Keratinocyte (primary cell): ENCODE measurements around the gene SMIM30. TPM values are rescaled to one million over a fixed set of nuclear protein-coding genes. Genes with fewer than 3 reads are reported as not detected.
"Not testable (repeated sequence)": the region's sequence is repeated elsewhere in the genome, so short reads cannot be mapped to it uniquely, and the experiment has no call there.

Experiments
- DNase-seq: peaks from one replicate; pipeline ENCODE4 v3.0.0-alpha.2; 2011; ENCODE audit warnings: low read depth, missing footprints, low spot score
- FAIRE-seq: peaks from 2 replicates; lab custom pipeline; 2011; peaks lifted over from hg19 to GRCh38; lab: Jason Lieb, UNC
- H2AFZ ChIP-seq: 2 replicates; pipeline ENCODE4 v1.6.0; 2012; ENCODE audit warnings: low read length, control low read depth, inconsistent platforms; ENCODE audit not compliant: control insufficient read depth
- H3K27ac ChIP-seq: 2 replicates; pipeline ENCODE4 v1.5.1; 2011; ENCODE audit warnings: low read length; ENCODE audit not compliant: control insufficient read depth, insufficient read depth
- H3K27me3 ChIP-seq: 3 replicates; pipeline ENCODE4 v1.6.0; 2011; ENCODE audit warnings: low read length; ENCODE audit not compliant: control insufficient read depth, insufficient read depth; ENCODE audit errors: extremely low read depth
- H3K36me3 ChIP-seq, 2 experiments: 2 replicates in 1 of 2; 3 replicates in 1 of 2; pipeline ENCODE4 v1.5.1; 2011; ENCODE audit warnings: low read length in 2 of 2, mild to moderate bottlenecking in 1 of 2; ENCODE audit not compliant: control insufficient read depth in 2 of 2, insufficient read depth in 2 of 2; ENCODE audit errors: extremely low read depth in 1 of 2
- H3K4me1 ChIP-seq: 3 replicates; pipeline ENCODE4 v1.5.1; 2011; ENCODE audit warnings: low read length; ENCODE audit not compliant: control insufficient read depth, insufficient read depth; ENCODE audit errors: extremely low read depth
- H3K4me2 ChIP-seq: 3 replicates; pipeline ENCODE4 v1.6.0; 2011; ENCODE audit warnings: low read depth, low read length; ENCODE audit not compliant: control insufficient read depth, insufficient read depth; ENCODE audit errors: extremely low read depth
- H3K4me3 ChIP-seq, 3 experiments: fragments of 200-600 bp in 1 of 3; sonication (generic) in 1 of 3; 2 replicates in 2 of 3; 3 replicates in 1 of 3; pipeline ENCODE4 v1.5.1; 2011 to 2016; ENCODE audit warnings: low read length in 3 of 3, mild to moderate bottlenecking in 3 of 3, control low read depth in 2 of 3, inconsistent platforms in 1 of 3, low read depth in 1 of 3, mixed read lengths in 1 of 3, mixed run types in 1 of 3, moderate library complexity in 1 of 3; ENCODE audit not compliant: control insufficient read depth in 2 of 3, insufficient read depth in 2 of 3; ENCODE audit errors: extremely low read depth in 1 of 3
- H3K79me2 ChIP-seq: 2 replicates; pipeline ENCODE4 v1.6.0; 2012; ENCODE audit warnings: low read length; ENCODE audit not compliant: control insufficient read depth, insufficient read depth
- H3K9ac ChIP-seq: 3 replicates; pipeline ENCODE4 v1.6.0; 2011; ENCODE audit warnings: low read length; ENCODE audit not compliant: control insufficient read depth, insufficient read depth; ENCODE audit errors: extremely low read depth
- H3K9me1 ChIP-seq: 3 replicates; pipeline ENCODE4 v1.6.0; 2011; ENCODE audit warnings: low read length; ENCODE audit not compliant: control insufficient read depth, insufficient read depth; ENCODE audit errors: extremely low read depth
- H3K9me3 ChIP-seq: 2 replicates; pipeline ENCODE4 v1.5.1; 2012; ENCODE audit warnings: low read depth, low read length; ENCODE audit not compliant: control insufficient read depth
- H4K20me1 ChIP-seq: 3 replicates; pipeline ENCODE4 v1.6.0; 2011; ENCODE audit warnings: low read length; ENCODE audit not compliant: control insufficient read depth, insufficient read depth; ENCODE audit errors: extremely low read depth
- EZH2 ChIP-seq: IDR thresholded peaks from one replicate; pipeline ENCODE4 v1.6.1; 2012; ENCODE audit warnings: inconsistent platforms, mild to moderate bottlenecking, low read length, moderate library complexity
- dilution Hi-C: fragments of 300-500 bp; cut with MboI; formaldehyde crosslinking; loops from one replicate; pipeline ENCODE4 v1.7.0; 2020; ENCODE audit warnings: low sequenced_read_pairs; ENCODE audit not compliant: extremely low pct_ligation_motif_present
- polyA plus RNA-seq, 5 experiments: library from polyadenylated mRNA; depleted of rRNA in 3 of 5; stranded (reverse) in 3 of 5; stranded (forward) in 1 of 5; unstranded in 1 of 5; fragments of >200 nt; gene quantifications; 1 replicate in 1 of 5; 2 replicates in 3 of 5; 3 replicates in 1 of 5; pipeline versions ENCODE4 v1.2.1 to v1.2.3, GENCODE V29; 2011 to 2012; ENCODE audit warnings: missing spikeins in 2 of 5, low read depth in 1 of 5, low replicate concordance in 1 of 5
- TF ChIP-seq, protein P1 (sequence below), 3 experiments: IDR thresholded peaks in 1 of 3; conservative IDR thresholded peaks in 1 of 3; optimal IDR thresholded peaks in 1 of 3; 2 replicates in 2 of 3; 3 replicates in 1 of 3; pipeline versions ENCODE3 to v1.5.1; 2011; ENCODE audit warnings: low read length in 3 of 3, mild to moderate bottlenecking in 3 of 3, moderate library complexity in 2 of 3, control low read depth in 1 of 3, inconsistent platforms in 1 of 3; ENCODE audit not compliant: insufficient read depth in 2 of 3; ENCODE audit errors: extremely low read depth in 1 of 3

SMIM30 gene
- polyA plus RNA-seq, 1 donor (not counting 4 experiments of a cell fraction or from before 2014, with no cell fraction given), result 94.5 TPM

DNA sequence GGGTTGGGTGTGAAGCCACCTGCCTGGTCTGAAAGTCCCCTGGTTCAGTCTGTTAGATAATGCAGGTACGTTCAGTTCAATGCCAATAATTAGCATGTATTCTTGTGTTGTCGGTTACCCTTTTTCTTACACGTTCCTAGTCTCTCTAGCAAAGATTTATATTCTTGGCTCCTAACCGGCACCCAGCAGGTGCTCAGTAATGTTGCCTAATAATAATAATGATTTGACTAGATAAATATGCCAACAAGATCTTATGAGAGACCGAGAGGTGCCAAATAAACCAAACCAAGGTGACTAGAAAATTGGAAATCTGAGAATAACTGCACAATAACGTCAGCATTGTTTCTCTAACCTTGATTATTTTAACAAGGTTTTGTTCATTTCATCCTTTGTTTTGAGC is 1.1 kb upstream of the SMIM30 start:
- Histone ChIP-seq H3K27ac (no peak overlapping the region), H3K9me3 (no peaks in the 10 kb centered on the region), H3K36me3 (no peaks in the 10 kb centered on the region), H3K79me2 (peaks cover 2% of the 10 kb centered on the region), H4K20me1 (no peaks in the 10 kb centered on the region), H3K4me3 (no peak overlapping the region), H3K9ac (no peak overlapping the region), H3K27me3 (no peaks in the 10 kb centered on the region), H3K9me1 (no peaks in the 10 kb centered on the region), H3K4me2 (no peak overlapping the region), H3K4me1 (peaks cover 11% of the 10 kb centered on the region), H2AFZ (peak overlapping the region; percentile 75)
- dilution Hi-C loops, result no loop called here
- FAIRE-seq (no peak), DNase-seq (no peak)
- TF ChIP-seq EZH2, result no peak
- TF ChIP-seq, protein P1, sequence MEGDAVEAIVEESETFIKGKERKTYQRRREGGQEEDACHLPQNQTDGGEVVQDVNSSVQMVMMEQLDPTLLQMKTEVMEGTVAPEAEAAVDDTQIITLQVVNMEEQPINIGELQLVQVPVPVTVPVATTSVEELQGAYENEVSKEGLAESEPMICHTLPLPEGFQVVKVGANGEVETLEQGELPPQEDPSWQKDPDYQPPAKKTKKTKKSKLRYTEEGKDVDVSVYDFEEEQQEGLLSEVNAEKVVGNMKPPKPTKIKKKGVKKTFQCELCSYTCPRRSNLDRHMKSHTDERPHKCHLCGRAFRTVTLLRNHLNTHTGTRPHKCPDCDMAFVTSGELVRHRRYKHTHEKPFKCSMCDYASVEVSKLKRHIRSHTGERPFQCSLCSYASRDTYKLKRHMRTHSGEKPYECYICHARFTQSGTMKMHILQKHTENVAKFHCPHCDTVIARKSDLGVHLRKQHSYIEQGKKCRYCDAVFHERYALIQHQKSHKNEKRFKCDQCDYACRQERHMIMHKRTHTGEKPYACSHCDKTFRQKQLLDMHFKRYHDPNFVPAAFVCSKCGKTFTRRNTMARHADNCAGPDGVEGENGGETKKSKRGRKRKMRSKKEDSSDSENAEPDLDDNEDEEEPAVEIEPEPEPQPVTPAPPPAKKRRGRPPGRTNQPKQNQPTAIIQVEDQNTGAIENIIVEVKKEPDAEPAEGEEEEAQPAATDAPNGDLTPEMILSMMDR (optimal IDR thresholded peaks at IDR 0.05 in 1 of 3, IDR thresholded peaks at IDR 0.05 in 1 of 3, conservative IDR thresholded peaks at IDR 0.05 in 1 of 3; ENCODE audit: extremely low read depth in 1 of 3, insufficient read depth in 2 of 3, low read length in 3 of 3), result no peak

DNA sequence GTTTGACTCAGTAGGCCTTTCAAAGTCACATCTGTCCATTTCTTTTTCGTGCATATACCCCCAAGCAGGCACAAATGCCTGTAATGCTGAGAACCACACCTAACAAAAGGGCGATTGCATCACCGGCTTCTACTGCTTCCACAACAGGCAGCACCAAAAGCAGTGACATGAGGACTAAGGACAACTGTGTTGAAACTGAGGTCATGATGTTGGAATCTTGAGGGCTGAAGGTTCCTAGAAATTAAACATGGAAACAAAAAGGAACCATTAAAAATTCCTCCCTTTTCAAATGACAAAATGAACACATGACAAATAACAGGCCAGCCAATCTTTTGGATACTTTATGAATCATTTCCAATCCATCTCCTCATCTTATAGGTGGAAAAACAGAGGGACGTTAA is 980 bp downstream of the SMIM30 start:
- H3K36me3 ChIP-seq, H4K20me1 ChIP-seq, H3K9me3 ChIP-seq, H3K27me3 ChIP-seq, dilution Hi-C loops, H3K9me1 ChIP-seq, DNase-seq, H3K79me2 ChIP-seq: not testable (repeated sequence)
- peak overlapping the region; percentile 83 for H3K27ac ChIP-seq
- peak overlapping the region; percentile 60 to 92 (median 90) for H3K4me3 ChIP-seq
- H3K4me2 ChIP-seq, result peak overlapping the region; percentile 79
- peak overlapping the region; percentile 77 for H3K9ac ChIP-seq
- peak overlapping the region; percentile 10 for H2AFZ ChIP-seq
- H3K4me1 ChIP-seq, result peaks cover 11% of the 10 kb centered on the region
- peak; percentile 20 for FAIRE-seq

DNA sequence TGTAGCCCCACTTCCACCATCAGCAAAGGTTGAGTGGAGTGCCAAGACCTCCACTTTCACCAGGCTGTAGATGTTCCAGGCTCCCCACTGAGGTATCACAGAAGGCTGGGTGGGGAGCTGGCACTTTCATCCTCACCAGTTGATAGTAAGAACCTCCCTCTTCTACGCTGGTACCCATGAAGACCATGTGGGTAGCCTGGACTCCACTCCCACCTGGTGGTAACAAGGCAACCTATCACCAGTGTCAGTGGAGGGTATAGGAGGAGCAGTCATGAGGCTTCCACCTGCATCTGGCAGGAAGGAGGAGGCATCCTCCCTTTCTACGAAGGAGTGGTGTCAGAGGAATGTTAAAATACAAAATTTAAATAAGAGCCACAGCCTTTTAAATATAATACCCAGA is 4.4 kb downstream of the SMIM30 start:
- no peaks in the 10 kb centered on the region for H3K9me1 ChIP-seq
- no peak for FAIRE-seq

More for the DNA sequence above, 4.4 kb downstream of the SMIM30 start:
- no peak overlapping the region for H3K4me3 ChIP-seq
- H3K79me2 ChIP-seq, result peaks cover 2% of the 10 kb centered on the region
- dilution Hi-C loops, result no loop called here
- no peak overlapping the region for H3K4me2 ChIP-seq
- no peak overlapping the region for H3K9ac ChIP-seq
- H2AFZ ChIP-seq, result no peak overlapping the region
- no peak overlapping the region for H3K27ac ChIP-seq
- peaks cover 6% of the 10 kb centered on the region for H3K4me1 ChIP-seq
- TF ChIP-seq EZH2, result no peak
- TF ChIP-seq, protein P1 (optimal IDR thresholded peaks at IDR 0.05 in 1 of 3, IDR thresholded peaks at IDR 0.05 in 1 of 3, conservative IDR thresholded peaks at IDR 0.05 in 1 of 3; ENCODE audit: extremely low read depth in 1 of 3, insufficient read depth in 2 of 3, low read length in 3 of 3), result peak in 1 of 3 experiments; percentile 51
- no peaks in the 10 kb centered on the region for H3K27me3 ChIP-seq
- no peaks in the 10 kb centered on the region for H3K9me3 ChIP-seq
- peaks cover 0 to 1% of the 10 kb centered on the region in 2 experiments for H3K36me3 ChIP-seq
- no peaks in the 10 kb centered on the region for H4K20me1 ChIP-seq
- DNase-seq, result no peak
